HCT116 (cell line): ENCODE measurements around the gene SLC9A9. TPM values are rescaled to one million over a fixed set of nuclear protein-coding genes. Genes with fewer than 3 reads are reported as not detected.

Source experiments
- ATAC-seq: fragments of 200-7000 bp; cut with Tn5 transposase; 2 replicates; pipeline ENCODE4 v1.9.1; 2020; ENCODE audit warnings: mild to moderate bottlenecking, moderate library complexity
- BruUV-seq: library from RNA; stranded (reverse); fragments of 400-500 nt; replicated peaks from 2 replicates; lab custom pipeline; 2021; lab: Mats Ljungman, UMichigan
- CTCF ChIA-PET: fragments of 300-600 bp; sonication (Branson Sonifier 250); formaldehyde crosslinking; loops from one replicate; lab custom pipeline; 2021; ENCODE audit warnings: antibody characterized with exemption; lab: Charles Lee
- POLR2A ChIA-PET: fragments of 300-600, 350-600 bp; sonication (Branson Sonifier 250); formaldehyde crosslinking; loops from one replicate; lab custom pipeline; 2021; ENCODE audit warnings: antibody characterized with exemption; lab: Charles Lee
- RAD21 ChIA-PET, 2 experiments: fragments of 300-600 bp; sonication (Branson Sonifier 250); formaldehyde crosslinking; loops; one replicate each; lab custom pipeline; 2023; ENCODE audit warnings: low total read pairs in 2 of 2; ENCODE audit not compliant: uncharacterized antibody in 2 of 2, unreplicated experiment in 2 of 2, low non-redundant PET in 1 of 2; lab: Charles Lee
- DNase-seq: peaks from one replicate; pipeline ENCODE4 v3.0.0-alpha.2; 2010; ENCODE audit warnings: low read depth, low spot score
- H2AFZ ChIP-seq: fragments of 200-600 bp; shearing (Covaris generic), sonication (generic); 2 replicates; pipeline ENCODE4 v1.6.1; 2017; ENCODE audit warnings: low read depth, mixed run types, mixed read lengths, antibody characterized with exemption, low read length; ENCODE audit not compliant: poor library complexity, severe bottlenecking
- H3K27ac ChIP-seq: 2 replicates; pipeline ENCODE4 v1.5.1; 2012; ENCODE audit warnings: low read depth, low read length
- H3K27me3 ChIP-seq: fragments of 200-600 bp; sonication (generic); 2 replicates; pipeline ENCODE4 v1.6.1; 2016; ENCODE audit warnings: mixed run types, low read length, mixed read lengths; ENCODE audit not compliant: insufficient read depth
- H3K36me3 ChIP-seq, 2 experiments: fragments of 200-500 bp in 1 of 2; fragments of 200-600 bp in 1 of 2; sonication (Bioruptor generic) in 1 of 2; sonication (generic) in 1 of 2; 2 replicates each; pipeline versions ENCODE4 v1.5.1 to v1.6.1; 2014 to 2016; ENCODE audit warnings: low read length in 2 of 2, inconsistent platforms in 1 of 2, mixed read lengths in 1 of 2, mixed run types in 1 of 2; ENCODE audit not compliant: insufficient read depth in 2 of 2, control insufficient read depth in 1 of 2
- H3K4me1 ChIP-seq, 2 experiments: fragments of 200-600 bp in 1 of 2; sonication (generic) in 1 of 2; 2 replicates each; pipeline versions ENCODE4 v1.5.1 to v1.6.1; 2012 to 2017; ENCODE audit warnings: low read length in 2 of 2, inconsistent platforms in 1 of 2, mild to moderate bottlenecking in 1 of 2, mixed read lengths in 1 of 2, mixed run types in 1 of 2, moderate library complexity in 1 of 2; ENCODE audit not compliant: insufficient read depth in 2 of 2, control insufficient read depth in 1 of 2
- H3K4me2 ChIP-seq: fragments of 200-600 bp; sonication (generic); 2 replicates; pipeline ENCODE4 v1.6.1; 2017; ENCODE audit warnings: mixed run types, low read length, mixed read lengths
- H3K4me3 ChIP-seq, 2 experiments: fragments of 200-600 bp in 1 of 2; sonication (generic) in 1 of 2; replicated peaks in 1 of 2; 2 replicates each; pipeline ENCODE4 v1.5.1; 2011 to 2016; ENCODE audit warnings: low read length in 2 of 2, control low read depth in 1 of 2, low read depth in 1 of 2, mild to moderate bottlenecking in 1 of 2, mixed read lengths in 1 of 2, mixed run types in 1 of 2
- H3K79me2 ChIP-seq: fragments of 200-600 bp; sonication (generic); 2 replicates; pipeline ENCODE4 v1.6.1; 2017; ENCODE audit warnings: mild to moderate bottlenecking, mixed run types, low read length, moderate library complexity, mixed read lengths; ENCODE audit not compliant: insufficient read depth
- H3K9ac ChIP-seq: fragments of 200-600 bp; sonication (generic); 2 replicates; pipeline ENCODE4 v1.6.1; 2016; ENCODE audit warnings: low read length, mixed read lengths
- H3K9me2 ChIP-seq: fragments of 200-600 bp; sonication (generic), shearing (Covaris generic); 2 replicates; pipeline ENCODE4 v1.6.1; 2017; ENCODE audit warnings: mixed run types, mild to moderate bottlenecking, moderate library complexity; ENCODE audit not compliant: insufficient read depth
- H3K9me3 ChIP-seq, 2 experiments: fragments of 200-500 bp in 1 of 2; fragments of 200-600 bp in 1 of 2; sonication (Bioruptor generic) in 1 of 2; sonication (generic) in 1 of 2; 2 replicates each; pipeline ENCODE4 v1.6.1; 2014 to 2017; ENCODE audit warnings: low read length in 2 of 2, mixed read lengths in 2 of 2, inconsistent platforms in 1 of 2, low read depth in 1 of 2, mild to moderate bottlenecking in 1 of 2, mixed run types in 1 of 2, moderate library complexity in 1 of 2; ENCODE audit not compliant: control insufficient read depth in 1 of 2, insufficient read depth in 1 of 2
- H4K20me1 ChIP-seq: fragments of 200-600 bp; sonication (generic), shearing (Covaris generic); 2 replicates; pipeline ENCODE4 v1.6.1; 2017; ENCODE audit warnings: mixed run types, mild to moderate bottlenecking, moderate library complexity; ENCODE audit not compliant: insufficient read depth
- CBX3 ChIP-seq: IDR thresholded peaks from 2 replicates; pipeline ENCODE4 v1.6.1; 2012; ENCODE audit warnings: low read depth
- CEBPB ChIP-seq: IDR thresholded peaks from 2 replicates; pipeline ENCODE4 v1.6.1; 2012; ENCODE audit warnings: low read depth
- EGR1 ChIP-seq: IDR thresholded peaks from 2 replicates; pipeline ENCODE4 v1.6.1; 2012; ENCODE audit warnings: low read depth
- ELF1 ChIP-seq: IDR thresholded peaks from 2 replicates; pipeline ENCODE4 v1.6.1; 2012; ENCODE audit warnings: low read depth, borderline replicate concordance
- EZH2 ChIP-seq: fragments of 200-600 bp; sonication (generic); IDR thresholded peaks from 2 replicates; pipeline ENCODE4 v1.6.1; 2017; ENCODE audit warnings: antibody characterized with exemption, mixed run types
- FOSL1 ChIP-seq: IDR thresholded peaks from 2 replicates; pipeline ENCODE4 v1.6.1; 2012; ENCODE audit warnings: low read depth
- JUND ChIP-seq: IDR thresholded peaks from 2 replicates; pipeline ENCODE4 v1.6.1; 2012
- POLR2A ChIP-seq: IDR thresholded peaks from 2 replicates; pipeline ENCODE4 v1.7.0; 2011; ENCODE audit warnings: borderline replicate concordance; ENCODE audit not compliant: insufficient read depth, insufficient read length; ENCODE audit errors: extremely low read depth
- RAD21 ChIP-seq: IDR thresholded peaks from 2 replicates; pipeline ENCODE4 v1.6.1; 2012; ENCODE audit warnings: low read depth, mild to moderate bottlenecking
- ZFX ChIP-seq: fragments of 450-650 bp; IDR thresholded peaks from 2 replicates; pipeline ENCODE4 v1.6.1; 2017
- ZNF274 ChIP-seq: fragments of 200-500 bp; sonication (Bioruptor generic); IDR thresholded peaks from 2 replicates; pipeline ENCODE4 v1.6.1; 2014; ENCODE audit warnings: mild to moderate bottlenecking, low read depth, low read length, inconsistent platforms
- intact Hi-C: fragments of 100-400 bp; cut with micrococcal nuclease; formaldehyde crosslinking; loops from 2 replicates; pipeline ENCODE4 v1.10.0; 2022
- total RNA-seq: library from RNA; stranded (reverse); gene quantifications from one replicate; pipeline ENCODE4 v1.2.1, GENCODE V29; 2021; ENCODE audit not compliant: unreplicated experiment
- TF ChIP-seq, protein P1 (sequence below), 3 experiments: fragments of 200-600 bp in 1 of 3; sonication (generic) in 1 of 3; IDR thresholded peaks in 2 of 3; conservative IDR thresholded peaks in 1 of 3; 2 replicates each; pipeline ENCODE4 v1.5.1; 2012 to 2017; ENCODE audit warnings: low read depth in 2 of 3, low read length in 2 of 3, antibody characterized with exemption in 1 of 3, borderline replicate concordance in 1 of 3, control low read depth in 1 of 3, mild to moderate bottlenecking in 1 of 3, mixed read lengths in 1 of 3, mixed run types in 1 of 3, moderate library complexity in 1 of 3; ENCODE audit not compliant: insufficient read depth in 1 of 3
- TF ChIP-seq, protein P2 (sequence below): IDR thresholded peaks from 2 replicates; pipeline ENCODE4 v1.6.1; 2011; ENCODE audit warnings: mild to moderate bottlenecking, low read length, moderate library complexity; ENCODE audit not compliant: insufficient replicate concordance; ENCODE audit errors: extremely low read depth
- TF ChIP-seq, protein P3 (sequence below): IDR thresholded peaks from 2 replicates; pipeline ENCODE4 v1.6.1; 2012
- TF ChIP-seq, protein P4 (sequence below): IDR thresholded peaks from 2 replicates; pipeline ENCODE4 v1.6.1; 2012; ENCODE audit warnings: low read depth

SLC9A9 gene
- total RNA-seq, 1 experiment from 2014 or later = 0.20 TPM

DNA sequence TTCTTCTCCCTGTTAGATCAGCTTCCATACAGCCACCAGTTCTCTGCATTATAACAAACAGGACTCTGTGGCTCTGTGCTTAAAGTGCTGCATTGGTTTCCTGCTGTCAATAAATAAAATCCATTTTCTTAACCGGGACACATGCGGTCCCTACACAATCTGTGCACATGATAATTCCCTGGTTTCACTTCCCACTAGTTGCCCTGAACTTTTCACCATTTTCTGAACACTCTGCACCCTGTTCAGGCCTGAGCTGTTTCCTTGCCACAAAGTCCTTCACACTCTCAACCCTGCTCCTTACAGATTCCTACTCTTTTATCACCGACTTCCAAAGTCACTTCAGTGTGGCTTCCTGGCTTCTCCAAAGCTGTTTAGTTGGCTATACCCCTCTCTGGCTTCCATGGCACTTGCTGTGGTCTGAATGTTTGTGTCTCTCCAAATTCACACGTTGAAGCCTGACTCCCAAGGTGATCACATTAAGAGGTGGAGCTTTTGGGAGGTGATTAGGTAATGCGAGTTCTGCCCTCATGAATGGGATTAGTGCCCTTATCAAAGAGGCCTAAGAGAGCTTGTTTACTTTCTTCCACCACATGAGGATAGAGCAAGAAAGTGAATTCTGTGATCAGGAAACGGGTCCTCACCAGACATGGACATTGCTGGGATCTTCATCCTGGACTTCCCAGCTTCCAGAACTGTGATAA lies 495.3 kb downstream of the SLC9A9 start:
- H3K4me1 ChIP-seq = no peaks in the 10 kb centered on the region
- POLR2A ChIA-PET = no interaction called here
- BruUV-seq = no TSS peak
- no peaks in the 10 kb centered on the region for H3K36me3 ChIP-seq
- no peaks in the 10 kb centered on the region for H3K9me3 ChIP-seq
- H2AFZ ChIP-seq = no peak overlapping the region
- H3K9me2 ChIP-seq = no peaks in the 10 kb centered on the region
- intact Hi-C loops = no loop called here
- no peak for DNase-seq
- no peak for ATAC-seq
- RAD21 ChIA-PET = no interaction called here
- H3K27ac ChIP-seq = no peak overlapping the region
- CTCF ChIA-PET = no interaction called here
- TF ChIP-seq EZH2 = no peak
- TF ChIP-seq JUND = no peak
- TF ChIP-seq ZNF274 = no peak
- TF ChIP-seq, protein P1, sequence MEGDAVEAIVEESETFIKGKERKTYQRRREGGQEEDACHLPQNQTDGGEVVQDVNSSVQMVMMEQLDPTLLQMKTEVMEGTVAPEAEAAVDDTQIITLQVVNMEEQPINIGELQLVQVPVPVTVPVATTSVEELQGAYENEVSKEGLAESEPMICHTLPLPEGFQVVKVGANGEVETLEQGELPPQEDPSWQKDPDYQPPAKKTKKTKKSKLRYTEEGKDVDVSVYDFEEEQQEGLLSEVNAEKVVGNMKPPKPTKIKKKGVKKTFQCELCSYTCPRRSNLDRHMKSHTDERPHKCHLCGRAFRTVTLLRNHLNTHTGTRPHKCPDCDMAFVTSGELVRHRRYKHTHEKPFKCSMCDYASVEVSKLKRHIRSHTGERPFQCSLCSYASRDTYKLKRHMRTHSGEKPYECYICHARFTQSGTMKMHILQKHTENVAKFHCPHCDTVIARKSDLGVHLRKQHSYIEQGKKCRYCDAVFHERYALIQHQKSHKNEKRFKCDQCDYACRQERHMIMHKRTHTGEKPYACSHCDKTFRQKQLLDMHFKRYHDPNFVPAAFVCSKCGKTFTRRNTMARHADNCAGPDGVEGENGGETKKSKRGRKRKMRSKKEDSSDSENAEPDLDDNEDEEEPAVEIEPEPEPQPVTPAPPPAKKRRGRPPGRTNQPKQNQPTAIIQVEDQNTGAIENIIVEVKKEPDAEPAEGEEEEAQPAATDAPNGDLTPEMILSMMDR (IDR thresholded peaks at IDR 0.05 in 2 of 3, conservative IDR thresholded peaks at IDR 0.05 in 1 of 3; ENCODE audit: borderline replicate concordance in 1 of 3, insufficient read depth in 1 of 3, low read depth in 2 of 3, low read length in 2 of 3) = no peak
- TF ChIP-seq FOSL1 = no peak
- TF ChIP-seq POLR2A = no peak
- no peak for TF ChIP-seq ELF1
- TF ChIP-seq RAD21 = no peak
- TF ChIP-seq CBX3 = no peak
- TF ChIP-seq EGR1 = no peak
- TF ChIP-seq ZFX = no peak
- TF ChIP-seq, protein P2, sequence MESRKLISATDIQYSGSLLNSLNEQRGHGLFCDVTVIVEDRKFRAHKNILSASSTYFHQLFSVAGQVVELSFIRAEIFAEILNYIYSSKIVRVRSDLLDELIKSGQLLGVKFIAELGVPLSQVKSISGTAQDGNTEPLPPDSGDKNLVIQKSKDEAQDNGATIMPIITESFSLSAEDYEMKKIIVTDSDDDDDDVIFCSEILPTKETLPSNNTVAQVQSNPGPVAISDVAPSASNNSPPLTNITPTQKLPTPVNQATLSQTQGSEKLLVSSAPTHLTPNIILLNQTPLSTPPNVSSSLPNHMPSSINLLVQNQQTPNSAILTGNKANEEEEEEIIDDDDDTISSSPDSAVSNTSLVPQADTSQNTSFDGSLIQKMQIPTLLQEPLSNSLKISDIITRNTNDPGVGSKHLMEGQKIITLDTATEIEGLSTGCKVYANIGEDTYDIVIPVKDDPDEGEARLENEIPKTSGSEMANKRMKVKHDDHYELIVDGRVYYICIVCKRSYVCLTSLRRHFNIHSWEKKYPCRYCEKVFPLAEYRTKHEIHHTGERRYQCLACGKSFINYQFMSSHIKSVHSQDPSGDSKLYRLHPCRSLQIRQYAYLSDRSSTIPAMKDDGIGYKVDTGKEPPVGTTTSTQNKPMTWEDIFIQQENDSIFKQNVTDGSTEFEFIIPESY = no peak
- TF ChIP-seq, protein P3, sequence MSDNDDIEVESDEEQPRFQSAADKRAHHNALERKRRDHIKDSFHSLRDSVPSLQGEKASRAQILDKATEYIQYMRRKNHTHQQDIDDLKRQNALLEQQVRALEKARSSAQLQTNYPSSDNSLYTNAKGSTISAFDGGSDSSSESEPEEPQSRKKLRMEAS = no peak
- no peak for TF ChIP-seq CEBPB
- TF ChIP-seq, protein P4, sequence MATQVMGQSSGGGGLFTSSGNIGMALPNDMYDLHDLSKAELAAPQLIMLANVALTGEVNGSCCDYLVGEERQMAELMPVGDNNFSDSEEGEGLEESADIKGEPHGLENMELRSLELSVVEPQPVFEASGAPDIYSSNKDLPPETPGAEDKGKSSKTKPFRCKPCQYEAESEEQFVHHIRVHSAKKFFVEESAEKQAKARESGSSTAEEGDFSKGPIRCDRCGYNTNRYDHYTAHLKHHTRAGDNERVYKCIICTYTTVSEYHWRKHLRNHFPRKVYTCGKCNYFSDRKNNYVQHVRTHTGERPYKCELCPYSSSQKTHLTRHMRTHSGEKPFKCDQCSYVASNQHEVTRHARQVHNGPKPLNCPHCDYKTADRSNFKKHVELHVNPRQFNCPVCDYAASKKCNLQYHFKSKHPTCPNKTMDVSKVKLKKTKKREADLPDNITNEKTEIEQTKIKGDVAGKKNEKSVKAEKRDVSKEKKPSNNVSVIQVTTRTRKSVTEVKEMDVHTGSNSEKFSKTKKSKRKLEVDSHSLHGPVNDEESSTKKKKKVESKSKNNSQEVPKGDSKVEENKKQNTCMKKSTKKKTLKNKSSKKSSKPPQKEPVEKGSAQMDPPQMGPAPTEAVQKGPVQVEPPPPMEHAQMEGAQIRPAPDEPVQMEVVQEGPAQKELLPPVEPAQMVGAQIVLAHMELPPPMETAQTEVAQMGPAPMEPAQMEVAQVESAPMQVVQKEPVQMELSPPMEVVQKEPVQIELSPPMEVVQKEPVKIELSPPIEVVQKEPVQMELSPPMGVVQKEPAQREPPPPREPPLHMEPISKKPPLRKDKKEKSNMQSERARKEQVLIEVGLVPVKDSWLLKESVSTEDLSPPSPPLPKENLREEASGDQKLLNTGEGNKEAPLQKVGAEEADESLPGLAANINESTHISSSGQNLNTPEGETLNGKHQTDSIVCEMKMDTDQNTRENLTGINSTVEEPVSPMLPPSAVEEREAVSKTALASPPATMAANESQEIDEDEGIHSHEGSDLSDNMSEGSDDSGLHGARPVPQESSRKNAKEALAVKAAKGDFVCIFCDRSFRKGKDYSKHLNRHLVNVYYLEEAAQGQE = no peak
- peaks cover 4% of the 10 kb centered on the region; the same call in 1 of the 2 replicates for H3K27me3 ChIP-seq
- H3K9ac ChIP-seq = no peak overlapping the region
- H3K79me2 ChIP-seq = no peaks in the 10 kb centered on the region
- H4K20me1 ChIP-seq = no peaks in the 10 kb centered on the region
- no peak overlapping the region for H3K4me2 ChIP-seq
- H3K4me3 ChIP-seq = no peak overlapping the region
